NCI-H146 treated with DMSO at 0.1 percent for 48 hours (cell line): Measurements from ENCODE around the gene ZNF267.
"Not testable (repeated sequence)": the region's sequence is repeated elsewhere in the genome, so short reads cannot be mapped to it uniquely, and the experiment has no call there.

Experiments
- DNase-seq: peaks from one replicate; lab custom pipeline; 2025; ENCODE audit not compliant: unreplicated experiment; lab: John Stamatoyannopoulos, UW

The ZNF267 gene

GRCh38 chr16:31877876-31878642 is 4.5 kb downstream of the ZNF267 start:
- DNase-seq: no peak

DNA sequence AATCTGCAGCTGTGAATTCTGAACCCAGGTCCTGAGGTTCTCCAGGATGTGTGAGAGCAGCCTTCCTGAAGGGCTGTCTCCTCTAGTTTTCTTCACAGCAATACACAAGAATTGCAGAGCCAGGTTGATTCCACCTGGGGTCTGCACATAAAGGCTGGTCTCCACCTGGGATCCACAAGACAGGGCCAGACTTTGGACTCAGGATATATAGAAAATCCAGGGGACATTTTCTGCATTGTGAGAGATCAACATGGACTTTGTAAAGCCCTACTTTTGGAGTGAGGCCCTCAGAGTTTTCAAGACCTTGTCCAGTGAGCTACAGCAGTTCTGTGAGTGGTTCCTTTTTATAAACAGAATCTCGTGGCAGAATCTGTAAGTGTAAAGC is 6.3 kb downstream of the ZNF267 start:
- no peak for DNase-seq

- DNase-seq: no peak
These were observed 6.8 kb downstream of the ZNF267 start for GRCh38 chr16:31880322-31880979.

DNA sequence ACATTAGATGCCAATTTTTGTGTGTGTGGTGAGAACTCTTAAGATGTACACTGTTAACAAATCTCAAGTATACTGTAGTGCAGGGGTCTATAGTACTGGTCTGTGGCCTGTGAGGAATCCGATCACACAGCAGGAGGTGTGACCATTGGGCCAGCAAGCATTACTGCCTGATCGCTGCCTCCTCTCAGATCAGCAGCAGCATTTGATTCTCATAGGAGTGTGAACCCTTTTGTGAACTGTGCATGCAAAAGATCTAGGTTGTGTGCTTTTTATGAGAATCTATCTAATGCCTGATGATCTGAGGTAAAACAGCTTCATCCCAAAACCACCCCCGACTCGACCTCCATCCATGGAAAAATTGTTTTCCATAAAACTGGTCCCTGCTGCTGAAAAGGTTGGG is 12.6 kb downstream of the ZNF267 start:
- DNase-seq: no peak

GRCh38 chr16:31888735-31889134 is 15.1 kb downstream of the ZNF267 start:
- DNase-seq: no peak

- not testable (repeated sequence) for DNase-seq
These were observed 18.5 kb downstream of the ZNF267 start for GRCh38 chr16:31892111-31892510.

DNA sequence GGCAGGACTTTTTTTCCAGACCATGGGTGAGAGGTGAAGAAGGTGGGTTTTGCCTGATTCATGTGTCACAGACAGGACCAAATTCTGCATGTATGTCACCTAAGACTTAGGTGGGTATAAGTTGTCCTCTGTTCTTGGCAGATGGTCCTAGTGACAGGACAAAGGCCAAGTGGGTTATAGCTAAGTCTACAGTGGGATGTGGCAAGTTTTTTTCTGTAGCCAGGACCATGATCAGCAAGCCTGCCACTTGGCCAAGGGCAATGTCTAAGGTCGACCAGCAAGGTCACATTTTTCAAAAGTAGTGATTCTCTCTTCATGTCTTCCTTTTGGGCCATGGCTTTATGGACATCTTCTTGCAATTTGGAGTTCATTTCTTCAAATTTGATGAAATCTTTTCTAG is 20.2 kb downstream of the ZNF267 start:
- no peak for DNase-seq

GRCh38 chr16:31897283-31897682 is 23.7 kb downstream of the ZNF267 start:
- no peak for DNase-seq

- DNase-seq: no peak
These were observed 25.9 kb downstream of the ZNF267 start for GRCh38 chr16:31899505-31899904.

- DNase-seq: not testable (repeated sequence)
These were observed 31.0 kb downstream of the ZNF267 start for GRCh38 chr16:31904571-31904970.

DNA sequence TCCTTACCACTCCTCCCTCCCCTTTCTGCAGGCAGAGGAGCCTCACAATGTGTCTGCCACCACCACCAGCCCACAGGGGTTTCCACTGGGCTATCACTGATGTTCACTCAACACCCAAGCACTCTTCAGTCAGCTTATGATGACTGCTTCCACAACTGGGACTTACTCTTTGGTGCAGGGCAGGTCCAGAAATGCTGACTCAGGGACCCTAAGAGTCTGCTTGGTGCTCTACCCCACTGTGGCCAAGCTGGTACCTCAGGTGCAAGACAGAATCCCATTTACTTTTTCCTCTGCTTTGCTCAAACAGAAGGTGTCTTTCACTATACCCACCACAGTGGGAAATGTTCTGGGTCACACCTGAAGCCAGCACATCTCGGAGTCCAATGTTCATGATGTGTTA is 40.1 kb downstream of the ZNF267 start:
- DNase-seq: no peak

DNA sequence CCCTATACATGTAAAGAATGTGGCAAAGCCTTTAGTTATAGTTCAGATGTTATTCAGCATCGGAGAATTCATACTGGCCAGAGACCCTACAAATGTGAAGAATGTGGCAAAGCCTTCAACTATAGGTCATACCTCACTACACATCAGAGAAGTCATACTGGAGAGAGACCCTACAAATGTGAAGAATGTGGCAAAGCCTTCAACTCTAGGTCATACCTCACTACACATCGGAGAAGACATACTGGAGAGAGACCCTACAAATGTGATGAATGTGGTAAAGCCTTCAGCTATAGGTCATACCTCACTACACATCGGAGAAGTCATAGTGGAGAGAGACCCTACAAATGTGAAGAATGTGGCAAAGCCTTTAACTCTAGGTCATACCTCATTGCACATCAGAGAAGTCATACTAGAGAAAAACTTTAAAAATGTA is 42.5 kb downstream of the ZNF267 start:
- DNase-seq: no peak

GRCh38 chr16:31920373-31920772 is 46.8 kb downstream of the ZNF267 start:
- DNase-seq: no peak

- not testable (repeated sequence) for DNase-seq
These were observed 78.2 kb downstream of the ZNF267 start for GRCh38 chr16:31951806-31952205.

DNA sequence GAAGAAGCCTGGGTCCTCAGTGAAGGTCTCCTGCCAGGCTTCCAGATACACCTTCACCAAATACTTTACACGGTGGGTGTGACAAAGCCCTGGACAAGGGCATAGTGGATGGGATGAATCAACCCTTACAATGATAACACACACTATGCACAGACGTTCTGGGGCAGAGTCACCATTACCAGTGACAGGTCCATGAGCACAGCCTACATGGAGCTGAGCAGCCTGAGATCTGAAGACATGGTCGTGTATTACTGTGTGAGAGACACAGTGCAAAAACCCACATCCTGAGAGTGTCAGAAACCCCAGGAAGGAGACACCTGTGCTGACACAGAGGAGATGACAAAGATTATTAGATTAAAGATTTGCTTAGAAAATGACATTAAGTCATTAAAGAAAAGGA is 78.6 kb downstream of the ZNF267 start:
- DNase-seq: not testable (repeated sequence)

GRCh38 chr16:31956221-31956620 is 82.6 kb downstream of the ZNF267 start:
- not testable (repeated sequence) for DNase-seq

DNA sequence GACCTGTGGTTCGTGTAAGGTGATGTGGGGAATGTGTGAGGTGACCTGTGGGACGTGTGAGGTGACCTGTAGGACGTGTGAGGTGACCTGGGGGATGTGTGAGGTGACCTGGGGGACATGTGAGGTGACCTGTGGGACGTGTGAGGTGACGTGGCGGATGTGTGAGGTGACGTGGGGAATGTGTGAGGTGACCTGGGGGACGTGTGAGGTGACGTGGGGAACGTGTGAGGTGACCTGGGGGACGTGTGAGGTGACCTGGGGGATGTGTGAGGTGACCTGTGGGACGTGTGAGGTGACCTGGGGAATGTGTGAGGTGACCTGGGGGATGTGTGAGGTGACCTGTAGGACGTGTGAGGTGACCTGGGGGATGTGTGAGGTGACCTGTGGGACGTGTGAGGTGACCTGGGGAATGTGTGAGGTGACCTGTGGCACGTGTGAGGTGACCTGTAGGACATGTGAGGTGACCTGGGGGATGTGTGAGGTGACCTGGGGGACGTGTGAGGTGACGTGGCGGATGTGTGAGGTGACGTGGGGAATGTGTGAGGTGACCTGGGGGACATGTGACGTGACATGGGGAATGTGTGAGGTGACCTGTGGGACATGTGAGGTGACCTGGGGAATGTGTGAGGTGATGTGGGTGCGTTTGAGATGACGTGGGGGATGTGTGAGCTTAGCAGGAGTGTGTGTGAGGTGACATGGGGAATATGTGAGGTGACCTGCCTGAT is 86.7 kb downstream of the ZNF267 start:
- DNase-seq: not testable (repeated sequence)
